HG03571 (cell line): ENCODE data around the gene HDAC4.

ENCODE experiments used
- ATAC-seq: cut with Tn5 transposase; IDR thresholded peaks from one replicate; pipeline ENCODE4 v1.9.1; 2021; ENCODE audit not compliant: unreplicated experiment

Gene HDAC4

GRCh38 chr2:239133945-239134570, 266.8 kb downstream of the HDAC4 start:
- ATAC-seq: no peak

- ATAC-seq: no peak
Measured at GRCh38 chr2:239132786-239133185, 268.0 kb downstream of the HDAC4 start.

DNA sequence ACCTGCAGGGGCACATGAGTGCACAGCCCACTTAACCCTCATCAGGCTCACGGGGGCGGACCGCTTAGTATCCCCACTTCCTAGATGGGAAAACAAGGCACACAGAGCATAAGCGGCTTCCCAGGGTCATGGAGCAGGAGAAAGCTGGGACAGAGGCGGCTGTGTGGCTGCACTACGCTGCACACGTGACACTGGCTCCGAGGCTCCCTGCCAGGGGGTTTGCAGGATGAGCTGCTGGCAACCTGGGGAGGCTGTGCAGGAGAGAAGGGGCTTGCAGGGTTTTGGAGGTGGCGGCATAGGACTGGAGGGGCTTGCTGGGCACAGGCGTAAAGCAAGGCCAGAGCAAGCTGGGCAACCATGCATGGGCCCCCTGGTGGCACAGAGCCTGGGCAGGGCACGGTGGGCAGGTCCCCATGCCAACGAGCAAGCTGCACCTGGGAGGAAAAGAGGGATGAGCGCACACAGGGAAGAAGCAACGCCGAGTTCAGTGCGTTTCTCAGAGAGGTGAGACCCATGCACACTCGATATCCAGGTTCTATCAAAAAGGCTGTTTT, 268.6 kb downstream of the HDAC4 start:
- ATAC-seq: no peak

GRCh38 chr2:239131521-239131920, 269.3 kb downstream of the HDAC4 start:
- no peak for ATAC-seq

DNA sequence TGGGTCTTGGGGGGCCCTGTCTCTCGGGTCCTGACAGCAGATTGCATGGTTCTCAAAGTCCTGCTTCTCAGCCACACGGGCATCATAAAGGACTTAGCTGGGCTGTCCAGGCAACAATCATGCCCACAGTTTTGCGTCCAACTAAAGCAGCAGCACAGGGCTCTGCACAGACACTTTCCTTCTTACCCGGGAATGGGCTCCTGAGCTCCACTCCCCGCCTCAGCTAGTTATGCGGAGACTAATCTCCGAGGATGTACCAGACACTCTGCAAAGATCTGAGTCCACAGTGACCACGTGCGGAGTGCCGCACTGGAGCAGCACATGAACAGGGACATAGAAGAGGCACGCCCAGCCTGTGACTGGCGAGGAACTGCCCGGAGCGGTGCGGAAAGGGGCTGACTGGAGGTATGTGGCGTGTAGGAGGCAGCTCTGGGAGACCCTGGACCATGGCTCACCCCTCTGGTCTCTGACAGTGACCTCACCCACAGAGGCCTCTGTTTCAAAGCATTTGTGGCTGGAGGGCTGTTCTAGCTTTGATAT, 270.0 kb downstream of the HDAC4 start:
- ATAC-seq: no peak

DNA sequence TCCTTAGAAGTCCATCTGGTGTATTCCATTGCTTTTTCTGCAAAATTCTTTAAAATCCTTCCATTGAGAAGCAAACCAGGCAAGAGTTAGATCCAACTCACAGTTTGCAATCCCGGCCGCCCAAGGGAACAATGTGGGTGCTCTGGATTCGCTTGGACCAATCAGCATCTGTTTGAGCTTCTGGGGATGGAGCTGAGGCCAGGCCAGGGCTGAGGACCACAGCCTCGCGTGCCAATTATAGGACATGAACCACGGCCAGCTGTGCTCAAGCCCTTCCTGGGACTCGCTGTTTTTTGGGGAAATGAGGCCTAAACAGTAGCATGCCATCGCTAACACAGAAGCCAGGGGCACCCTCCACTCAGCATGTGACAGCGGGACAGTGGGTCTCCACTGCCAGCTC, 270.8 kb downstream of the HDAC4 start:
- ATAC-seq: no peak

- no peak for ATAC-seq
Measured at GRCh38 chr2:239129147-239129920, 271.5 kb downstream of the HDAC4 start.

GRCh38 chr2:239128706-239129105, 272.1 kb downstream of the HDAC4 start:
- ATAC-seq: no peak

DNA sequence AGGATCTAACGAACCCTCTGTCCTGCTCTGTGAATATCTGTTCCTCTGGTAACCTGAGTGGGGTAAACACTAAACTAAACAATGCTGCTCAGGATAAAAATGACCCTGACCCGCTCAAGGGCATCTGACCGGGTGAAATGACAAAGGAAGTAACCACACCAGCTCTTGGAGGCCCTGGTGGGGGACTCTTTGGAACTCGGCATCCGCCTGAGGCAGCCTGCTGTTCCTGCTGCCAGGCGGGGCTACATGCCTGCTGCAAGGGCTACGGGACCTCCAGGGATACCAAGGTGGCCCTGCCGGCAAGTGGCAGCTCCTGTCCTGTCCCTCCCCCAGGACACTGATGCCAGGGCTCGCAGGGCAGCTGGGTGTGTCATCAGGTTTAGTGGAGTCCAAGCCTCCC, 273.3 kb downstream of the HDAC4 start:
- no peak for ATAC-seq

DNA sequence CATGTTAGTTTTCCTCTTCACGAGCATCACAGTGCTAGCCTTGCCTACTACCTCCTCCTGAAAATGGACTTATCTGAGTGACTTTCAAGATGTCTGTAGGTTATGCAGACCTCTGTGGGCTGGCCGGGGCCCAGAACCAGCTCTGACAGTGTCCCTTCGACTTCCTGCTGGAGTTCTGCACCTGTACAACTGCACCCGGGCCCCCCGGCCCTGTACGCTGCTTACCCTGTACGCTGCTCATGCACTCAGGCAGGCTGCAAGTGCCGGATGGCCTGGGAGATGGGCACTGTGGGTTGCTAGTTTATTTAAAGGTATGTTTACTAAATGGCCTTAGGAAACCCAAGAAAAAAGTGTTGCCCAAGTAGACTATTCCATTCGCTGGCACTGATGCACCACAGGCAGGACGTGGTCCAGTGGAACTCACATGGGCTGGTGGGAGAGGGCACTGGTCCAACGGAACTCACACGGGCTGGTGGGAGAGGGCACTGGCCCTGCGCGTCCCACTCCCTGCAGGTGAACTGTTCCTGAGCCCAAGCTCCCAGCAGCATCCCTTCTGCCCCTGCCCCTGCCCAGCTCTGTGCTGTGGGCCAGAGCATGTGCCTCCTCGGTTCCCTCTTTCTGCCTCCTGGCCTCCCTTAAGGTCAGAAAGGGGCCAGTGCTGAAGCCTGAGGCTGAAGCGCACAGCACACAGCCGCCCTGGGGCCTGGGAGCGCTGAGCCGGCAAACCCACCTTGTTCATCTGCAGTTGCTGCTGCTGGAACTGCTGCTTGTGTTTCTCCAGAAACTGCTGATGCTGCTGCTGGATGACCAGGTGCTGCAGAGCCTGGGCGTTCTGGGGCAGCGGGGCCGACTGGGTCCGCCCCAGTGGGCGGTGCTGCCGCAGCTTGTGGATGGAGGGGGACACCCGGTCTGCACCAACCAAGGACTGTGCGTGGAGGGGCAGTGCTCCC, 274.8 kb downstream of the HDAC4 start:
- ATAC-seq: no peak

GRCh38 chr2:239124152-239124899, 276.5 kb downstream of the HDAC4 start:
- ATAC-seq: no peak

- ATAC-seq: no peak
Measured at GRCh38 chr2:239122421-239123110, 278.3 kb downstream of the HDAC4 start.

DNA sequence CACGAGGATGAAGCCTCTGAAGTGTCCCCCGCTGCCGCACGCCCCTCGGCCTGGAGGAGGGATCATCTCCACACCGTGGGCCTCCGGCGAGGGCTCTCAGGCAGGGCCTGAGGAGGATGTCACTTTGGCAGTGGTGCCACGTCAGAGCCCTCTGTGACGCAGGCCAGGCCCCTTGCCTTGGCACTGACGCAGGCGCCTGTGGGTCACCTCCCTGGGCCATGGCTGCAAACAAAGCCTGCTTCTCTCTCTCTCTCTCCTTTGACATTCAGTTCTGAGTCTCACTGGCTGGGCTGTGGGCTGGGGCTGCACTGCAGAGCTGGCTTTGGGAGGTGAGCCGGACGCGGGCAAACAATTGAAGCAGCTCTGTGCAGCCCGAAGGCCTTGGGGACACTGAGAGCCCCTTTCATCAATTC, 279.2 kb downstream of the HDAC4 start:
- no peak for ATAC-seq

DNA sequence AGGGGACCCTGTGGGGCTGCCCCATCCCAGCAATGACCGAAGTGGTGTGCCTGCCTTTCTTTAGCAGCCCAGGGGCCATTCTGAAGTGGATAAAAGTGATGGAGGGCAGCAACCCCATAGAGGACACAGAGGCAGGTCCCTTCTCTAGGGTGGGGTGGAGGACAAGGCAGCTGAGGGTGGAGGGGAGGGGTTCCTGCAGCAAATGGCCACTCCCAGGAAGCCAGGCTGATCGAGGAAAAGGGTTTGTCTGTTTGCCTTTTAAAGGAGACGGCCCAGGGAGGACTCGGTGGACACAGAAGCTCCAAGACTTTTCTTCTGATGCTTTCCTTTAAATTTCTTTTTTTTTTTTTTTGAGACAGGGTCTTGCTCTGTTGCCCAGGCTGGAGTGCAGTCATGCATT, 280.2 kb downstream of the HDAC4 start:
- no peak for ATAC-seq

DNA sequence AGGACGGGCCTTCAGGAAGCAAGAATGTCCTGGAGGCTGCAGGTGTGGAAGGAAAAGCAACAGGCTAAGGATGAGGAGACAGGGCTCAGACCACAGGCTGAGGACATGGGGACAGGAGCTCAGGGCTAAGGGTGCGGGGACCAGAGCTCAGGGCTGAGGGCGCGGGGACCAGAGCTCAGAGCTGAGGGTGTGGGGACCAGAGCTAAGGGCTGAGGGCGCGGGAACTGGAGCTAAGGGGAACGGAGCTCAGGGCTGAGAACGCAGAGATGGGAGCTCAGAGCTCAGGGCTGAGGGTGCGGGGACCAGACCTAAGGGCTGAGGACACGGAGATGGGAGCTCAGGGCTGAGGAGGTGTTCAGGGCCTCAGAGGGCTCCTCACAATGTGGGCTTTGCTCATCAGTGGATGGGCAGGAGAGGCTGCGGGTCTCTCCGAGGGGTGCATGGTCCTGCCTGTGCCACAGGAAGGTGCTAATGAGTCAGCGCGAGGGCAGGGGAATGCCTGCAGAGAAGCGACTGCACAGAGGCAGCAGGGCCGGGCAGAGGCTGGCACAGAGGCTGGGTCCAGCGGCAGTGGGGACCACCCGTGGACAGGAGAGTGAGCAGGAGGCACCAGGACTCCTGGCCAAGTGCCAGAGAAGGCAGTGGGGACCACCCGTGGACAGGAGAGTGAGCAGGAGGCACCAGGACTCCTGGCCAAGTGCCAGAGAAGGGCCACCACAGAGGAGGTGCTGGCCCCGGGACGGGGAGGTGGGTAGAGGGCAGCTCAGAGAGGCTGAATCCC, 281.3 kb downstream of the HDAC4 start:
- ATAC-seq: no peak

- ATAC-seq: no peak
Measured at GRCh38 chr2:239118675-239119211, 282.1 kb downstream of the HDAC4 start.

GRCh38 chr2:239118264-239118663, 282.6 kb downstream of the HDAC4 start:
- no peak for ATAC-seq

GRCh38 chr2:239117831-239118230, 283.0 kb downstream of the HDAC4 start:
- ATAC-seq: no peak
